ENCODE results near the gene FKBP6. TPM values are rescaled to one million over a fixed set of nuclear protein-coding genes. Genes with fewer than 3 reads are reported as not detected.
A peak's percentile ranks its signal among the peaks of the same experiment; 100 is the strongest.
"Not testable (repeated sequence)": the region's sequence is repeated elsewhere in the genome, so short reads cannot be mapped to it uniquely, and the experiment has no call there.

Gene FKBP6
- total RNA-seq, 1 experiment from 2014 or later: not detected

- DNase-seq (ENCODE audit: low read depth): no peak
Observed at GRCh38 chr7:73395538-73396503, 67.9 kb downstream of the FKBP6 start.

DNA sequence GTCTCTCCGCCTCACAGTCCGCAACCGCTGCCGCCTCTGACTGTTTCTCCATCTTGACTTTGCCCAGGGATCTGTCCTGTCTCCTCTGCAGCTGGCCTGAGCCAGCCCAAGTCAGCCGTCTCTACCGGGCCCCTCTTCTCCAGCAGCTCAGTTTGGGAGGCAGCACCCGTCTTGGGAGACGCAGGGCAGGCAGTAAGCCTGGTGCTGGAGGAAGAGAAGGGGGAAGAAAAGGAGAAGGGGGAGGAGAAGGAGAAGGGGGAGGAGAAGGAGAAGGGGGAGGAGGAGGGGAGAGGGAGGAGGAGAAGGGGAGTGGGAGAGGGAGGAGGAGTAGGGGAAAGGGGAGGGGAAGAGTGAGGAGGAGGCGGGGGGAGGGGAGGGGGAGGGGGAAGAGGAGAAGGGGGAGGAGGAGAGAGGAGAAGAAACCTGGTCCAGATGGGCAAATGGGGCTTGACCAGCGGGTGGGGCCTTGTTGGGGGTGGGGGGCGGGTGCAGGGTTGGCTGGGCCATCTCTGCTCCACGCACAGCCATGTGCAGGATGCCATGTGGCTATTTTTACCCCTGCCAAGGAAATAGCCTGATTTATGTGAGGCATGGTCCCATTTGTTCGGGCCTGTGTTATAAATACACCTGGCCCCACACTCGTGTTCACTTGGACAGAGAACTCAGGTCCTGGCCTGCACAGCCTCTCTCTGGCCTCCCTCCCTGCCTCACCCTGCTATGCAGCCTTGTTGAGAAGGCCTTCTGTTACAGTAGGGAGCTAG, 69.7 kb downstream of the FKBP6 start:
- no peak for DNase-seq (ENCODE audit: low read depth)

GRCh38 chr7:73399185-73400050, 71.5 kb downstream of the FKBP6 start:
- DNase-seq (ENCODE audit: low read depth): peak; percentile 54

DNA sequence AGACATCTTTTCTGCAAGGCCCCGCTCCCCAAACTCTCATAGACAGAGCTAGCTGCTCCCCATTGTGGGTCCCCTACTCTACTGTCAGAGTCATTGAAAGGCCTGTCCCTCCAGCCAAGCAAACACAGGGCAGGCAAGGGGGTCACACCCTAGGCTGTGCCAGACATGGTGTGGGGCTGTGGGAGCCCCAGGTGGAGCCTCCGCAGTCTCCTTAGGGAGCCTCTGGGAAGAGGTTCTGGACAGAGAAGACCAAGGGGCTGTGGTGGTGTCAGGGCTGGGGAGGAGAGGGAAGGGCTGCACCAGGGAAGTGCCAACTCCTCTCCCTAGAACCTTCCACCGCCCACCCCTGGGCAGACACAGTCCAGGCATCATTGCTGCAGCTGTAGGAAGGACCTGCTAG, 76.9 kb downstream of the FKBP6 start:
- not testable (repeated sequence) for DNase-seq (ENCODE audit: low read depth)

Other genes with a start within 250 kb of the FKBP6 start
- gene SPDYE9, start 242.1 kb upstream of the FKBP6 start, total RNA-seq (2014; rRNA removed): not detected in 2 replicates
- gene NSUN5, start 19.3 kb upstream of the FKBP6 start, total RNA-seq (2014; rRNA removed): 50.5 and 53.9 TPM in 2 replicates
- gene TRIM50, start 79 bp upstream of the FKBP6 start, total RNA-seq (2014; rRNA removed): not detected in 2 replicates
- gene FZD9, start 105.6 kb downstream of the FKBP6 start, total RNA-seq (2014; rRNA removed): 0.64 and 1.1 TPM in 2 replicates
- 97.0 and 110 TPM in 2 replicates for gene BAZ1B, start 194.1 kb downstream of the FKBP6 start, total RNA-seq (2014; rRNA removed)
- gene BCL7B, start 229.5 kb downstream of the FKBP6 start, total RNA-seq (2014; rRNA removed): 67.7 and 71.0 TPM in 2 replicates